WTC11 (cell line): ENCODE results near the gene GTPBP1.

Source experiments
- CREB1 ChIP-seq: sonication (generic); formaldehyde crosslinking; IDR thresholded peaks from 2 replicates; pipeline ENCODE4 v1.8.0; 2023; ENCODE audit warnings: mild to moderate bottlenecking, missing genetic modification reagents
- CREM ChIP-seq: sonication (generic); formaldehyde crosslinking; IDR thresholded peaks from 2 replicates; pipeline ENCODE4 v1.8.1; 2022; ENCODE audit warnings: mild to moderate bottlenecking, missing genetic modification reagents, moderate library complexity
- EMX1 ChIP-seq: fragments of 250-450 bp; sonication (Bioruptor Pico); IDR thresholded peaks from 2 replicates; pipeline ENCODE4 v1.8.0; 2021; ENCODE audit warnings: mild to moderate bottlenecking
- JUN ChIP-seq: sonication (generic); formaldehyde crosslinking; IDR thresholded peaks from 2 replicates; pipeline ENCODE4 v1.8.0; 2023; ENCODE audit warnings: mild to moderate bottlenecking, missing genetic modification reagents
- KAT7 ChIP-seq: sonication (generic); formaldehyde crosslinking; IDR thresholded peaks from 2 replicates; pipeline ENCODE4 v1.8.1; 2023; ENCODE audit warnings: missing genetic modification reagents, mild to moderate bottlenecking, borderline replicate concordance
- MAX ChIP-seq: sonication (generic); formaldehyde crosslinking; IDR thresholded peaks from 2 replicates; pipeline ENCODE4 v1.8.0; 2022; ENCODE audit warnings: mild to moderate bottlenecking, missing genetic modification reagents
- PREB ChIP-seq: sonication (generic); formaldehyde crosslinking; IDR thresholded peaks from 2 replicates; pipeline ENCODE4 v1.8.1; 2022; ENCODE audit warnings: mild to moderate bottlenecking, missing genetic modification reagents, moderate library complexity, borderline replicate concordance
- ZBTB21 ChIP-seq: sonication (generic); formaldehyde crosslinking; IDR thresholded peaks from 2 replicates; pipeline ENCODE4 v1.8.1; 2023; ENCODE audit warnings: mild to moderate bottlenecking, missing genetic modification reagents, borderline replicate concordance
- ZNF416 ChIP-seq: fragments of 250-450 bp; sonication (Bioruptor Pico); IDR thresholded peaks from 2 replicates; pipeline ENCODE4 v1.9.0; 2021; ENCODE audit warnings: mild to moderate bottlenecking, inconsistent platforms
- TF ChIP-seq, protein P1 (sequence below): sonication (generic); formaldehyde crosslinking; IDR thresholded peaks from 2 replicates; pipeline ENCODE4 v1.8.0; 2023; ENCODE audit warnings: missing genetic modification reagents
- TF ChIP-seq, protein P2 (sequence below): fragments of 250-450 bp; sonication (Bioruptor Pico); IDR thresholded peaks from 2 replicates; pipeline ENCODE4 v1.9.0; 2021; ENCODE audit warnings: mild to moderate bottlenecking, borderline replicate concordance
- TF ChIP-seq, protein P3 (sequence below): sonication (generic); formaldehyde crosslinking; conservative IDR thresholded peaks from 2 replicates; pipeline ENCODE4 v1.8.1; 2022; ENCODE audit warnings: mild to moderate bottlenecking, missing genetic modification reagents
- TF ChIP-seq, protein P4 (sequence below): fragments of 200-600 bp; IDR thresholded peaks from 2 replicates; pipeline ENCODE4 v1.8.0; 2022; ENCODE audit warnings: antibody characterized with exemption
- TF ChIP-seq, protein P5 (sequence below): fragments of 250-450 bp; sonication (Bioruptor Pico); IDR thresholded peaks from 2 replicates; pipeline ENCODE4 v2.1.2; 2022; ENCODE audit warnings: mild to moderate bottlenecking, moderate library complexity

- TF ChIP-seq, protein P1, sequence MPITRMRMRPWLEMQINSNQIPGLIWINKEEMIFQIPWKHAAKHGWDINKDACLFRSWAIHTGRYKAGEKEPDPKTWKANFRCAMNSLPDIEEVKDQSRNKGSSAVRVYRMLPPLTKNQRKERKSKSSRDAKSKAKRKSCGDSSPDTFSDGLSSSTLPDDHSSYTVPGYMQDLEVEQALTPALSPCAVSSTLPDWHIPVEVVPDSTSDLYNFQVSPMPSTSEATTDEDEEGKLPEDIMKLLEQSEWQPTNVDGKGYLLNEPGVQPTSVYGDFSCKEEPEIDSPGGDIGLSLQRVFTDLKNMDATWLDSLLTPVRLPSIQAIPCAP (CRISPR knock-in tag): no peak
- TF ChIP-seq, protein P2, sequence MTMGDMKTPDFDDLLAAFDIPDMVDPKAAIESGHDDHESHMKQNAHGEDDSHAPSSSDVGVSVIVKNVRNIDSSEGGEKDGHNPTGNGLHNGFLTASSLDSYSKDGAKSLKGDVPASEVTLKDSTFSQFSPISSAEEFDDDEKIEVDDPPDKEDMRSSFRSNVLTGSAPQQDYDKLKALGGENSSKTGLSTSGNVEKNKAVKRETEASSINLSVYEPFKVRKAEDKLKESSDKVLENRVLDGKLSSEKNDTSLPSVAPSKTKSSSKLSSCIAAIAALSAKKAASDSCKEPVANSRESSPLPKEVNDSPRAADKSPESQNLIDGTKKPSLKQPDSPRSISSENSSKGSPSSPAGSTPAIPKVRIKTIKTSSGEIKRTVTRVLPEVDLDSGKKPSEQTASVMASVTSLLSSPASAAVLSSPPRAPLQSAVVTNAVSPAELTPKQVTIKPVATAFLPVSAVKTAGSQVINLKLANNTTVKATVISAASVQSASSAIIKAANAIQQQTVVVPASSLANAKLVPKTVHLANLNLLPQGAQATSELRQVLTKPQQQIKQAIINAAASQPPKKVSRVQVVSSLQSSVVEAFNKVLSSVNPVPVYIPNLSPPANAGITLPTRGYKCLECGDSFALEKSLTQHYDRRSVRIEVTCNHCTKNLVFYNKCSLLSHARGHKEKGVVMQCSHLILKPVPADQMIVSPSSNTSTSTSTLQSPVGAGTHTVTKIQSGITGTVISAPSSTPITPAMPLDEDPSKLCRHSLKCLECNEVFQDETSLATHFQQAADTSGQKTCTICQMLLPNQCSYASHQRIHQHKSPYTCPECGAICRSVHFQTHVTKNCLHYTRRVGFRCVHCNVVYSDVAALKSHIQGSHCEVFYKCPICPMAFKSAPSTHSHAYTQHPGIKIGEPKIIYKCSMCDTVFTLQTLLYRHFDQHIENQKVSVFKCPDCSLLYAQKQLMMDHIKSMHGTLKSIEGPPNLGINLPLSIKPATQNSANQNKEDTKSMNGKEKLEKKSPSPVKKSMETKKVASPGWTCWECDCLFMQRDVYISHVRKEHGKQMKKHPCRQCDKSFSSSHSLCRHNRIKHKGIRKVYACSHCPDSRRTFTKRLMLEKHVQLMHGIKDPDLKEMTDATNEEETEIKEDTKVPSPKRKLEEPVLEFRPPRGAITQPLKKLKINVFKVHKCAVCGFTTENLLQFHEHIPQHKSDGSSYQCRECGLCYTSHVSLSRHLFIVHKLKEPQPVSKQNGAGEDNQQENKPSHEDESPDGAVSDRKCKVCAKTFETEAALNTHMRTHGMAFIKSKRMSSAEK (CRISPR knock-in tag): no peak
- TF ChIP-seq CREM (CRISPR knock-in tag) (no peak), KAT7 (no peak), EMX1 (CRISPR knock-in tag) (no peak), PREB (CRISPR knock-in tag) (no peak), MAX (CRISPR knock-in tag) (no peak), CREB1 (CRISPR knock-in tag) (no peak), JUN (no peak), ZBTB21 (no peak), ZNF416 (CRISPR knock-in tag) (no peak)
- TF ChIP-seq, protein P3, sequence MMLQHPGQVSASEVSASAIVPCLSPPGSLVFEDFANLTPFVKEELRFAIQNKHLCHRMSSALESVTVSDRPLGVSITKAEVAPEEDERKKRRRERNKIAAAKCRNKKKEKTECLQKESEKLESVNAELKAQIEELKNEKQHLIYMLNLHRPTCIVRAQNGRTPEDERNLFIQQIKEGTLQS: no peak
- TF ChIP-seq, protein P4, sequence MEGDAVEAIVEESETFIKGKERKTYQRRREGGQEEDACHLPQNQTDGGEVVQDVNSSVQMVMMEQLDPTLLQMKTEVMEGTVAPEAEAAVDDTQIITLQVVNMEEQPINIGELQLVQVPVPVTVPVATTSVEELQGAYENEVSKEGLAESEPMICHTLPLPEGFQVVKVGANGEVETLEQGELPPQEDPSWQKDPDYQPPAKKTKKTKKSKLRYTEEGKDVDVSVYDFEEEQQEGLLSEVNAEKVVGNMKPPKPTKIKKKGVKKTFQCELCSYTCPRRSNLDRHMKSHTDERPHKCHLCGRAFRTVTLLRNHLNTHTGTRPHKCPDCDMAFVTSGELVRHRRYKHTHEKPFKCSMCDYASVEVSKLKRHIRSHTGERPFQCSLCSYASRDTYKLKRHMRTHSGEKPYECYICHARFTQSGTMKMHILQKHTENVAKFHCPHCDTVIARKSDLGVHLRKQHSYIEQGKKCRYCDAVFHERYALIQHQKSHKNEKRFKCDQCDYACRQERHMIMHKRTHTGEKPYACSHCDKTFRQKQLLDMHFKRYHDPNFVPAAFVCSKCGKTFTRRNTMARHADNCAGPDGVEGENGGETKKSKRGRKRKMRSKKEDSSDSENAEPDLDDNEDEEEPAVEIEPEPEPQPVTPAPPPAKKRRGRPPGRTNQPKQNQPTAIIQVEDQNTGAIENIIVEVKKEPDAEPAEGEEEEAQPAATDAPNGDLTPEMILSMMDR: no peak
- TF ChIP-seq, protein P5, sequence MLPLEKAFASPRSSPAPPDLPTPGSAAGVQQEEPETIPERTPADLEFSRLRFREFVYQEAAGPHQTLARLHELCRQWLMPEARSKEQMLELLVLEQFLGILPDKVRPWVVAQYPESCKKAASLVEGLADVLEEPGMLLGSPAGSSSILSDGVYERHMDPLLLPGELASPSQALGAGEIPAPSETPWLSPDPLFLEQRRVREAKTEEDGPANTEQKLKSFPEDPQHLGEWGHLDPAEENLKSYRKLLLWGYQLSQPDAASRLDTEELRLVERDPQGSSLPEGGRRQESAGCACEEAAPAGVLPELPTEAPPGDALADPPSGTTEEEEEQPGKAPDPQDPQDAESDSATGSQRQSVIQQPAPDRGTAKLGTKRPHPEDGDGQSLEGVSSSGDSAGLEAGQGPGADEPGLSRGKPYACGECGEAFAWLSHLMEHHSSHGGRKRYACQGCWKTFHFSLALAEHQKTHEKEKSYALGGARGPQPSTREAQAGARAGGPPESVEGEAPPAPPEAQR (CRISPR knock-in tag): no peak
Measured at GRCh38 chr22:38757464-38757757, 51.7 kb downstream of the GTPBP1 start.
